NT2/D1 (cell line): ENCODE data around the gene NPAS3.

Experiments
- SUZ12 ChIP-seq: IDR thresholded peaks from 2 replicates; pipeline ENCODE4 v1.6.1; 2011; ENCODE audit not compliant: insufficient read length, insufficient read depth; ENCODE audit errors: extremely low read depth
- YY1 ChIP-seq: IDR thresholded peaks from 2 replicates; pipeline ENCODE4 v1.6.1; 2011; ENCODE audit not compliant: insufficient read length, insufficient read depth
- ZNF274 ChIP-seq: IDR thresholded peaks from 2 replicates; pipeline ENCODE4 v1.6.1; 2011; ENCODE audit warnings: mild to moderate bottlenecking, low read depth, low read length

DNA sequence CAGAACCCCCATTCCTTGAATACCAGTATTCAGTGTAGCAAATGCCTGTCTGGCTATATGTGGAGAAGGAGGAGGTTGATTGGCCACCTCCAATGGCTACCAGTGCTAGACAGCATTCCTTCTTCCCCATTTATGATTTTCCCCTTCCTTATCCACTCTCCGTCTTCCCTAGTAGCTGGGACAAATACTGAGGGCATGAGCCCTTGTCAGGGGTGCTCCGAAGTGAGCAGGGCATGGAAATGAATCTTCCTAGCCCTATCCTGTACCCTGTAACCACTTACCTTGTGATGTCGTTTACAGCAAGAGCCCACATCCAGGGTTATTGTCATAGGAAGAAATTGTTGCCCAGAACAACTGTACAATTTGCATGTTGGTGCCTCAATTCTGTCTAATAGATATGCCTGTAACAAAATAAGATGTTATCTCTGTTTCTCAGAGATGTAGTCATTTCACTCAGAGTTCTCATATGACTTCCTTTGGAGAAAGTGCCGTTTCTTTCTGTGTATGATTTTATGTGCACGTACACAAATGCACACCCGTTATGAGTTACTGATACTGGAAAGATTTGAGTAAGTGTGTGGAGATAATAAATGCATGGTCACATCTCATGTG lies 588.5 kb downstream of the NPAS3 start:
- TF ChIP-seq ZNF274 (no peak), YY1 (no peak), SUZ12 (no peak)
